A549 treated with Hydrocortisone at 1 μM for 4 hours (cell line): ENCODE data around the gene PRRX1. TPM values are rescaled to one million over a fixed set of nuclear protein-coding genes. Genes with fewer than 3 reads are reported as not detected.

ENCODE experiments used
- total RNA-seq: library from RNA; stranded (reverse); fragments of 200-300 nt; extraction: Qiagen RNA extraction; gene quantifications from 5 replicates; pipeline ENCODE4 v1.2.3, GENCODE V29; 2022

PRRX1 gene
- 0.02 to 0.08 TPM in 2 of 5 replicates, not detected in the others for total RNA-seq

DNA sequence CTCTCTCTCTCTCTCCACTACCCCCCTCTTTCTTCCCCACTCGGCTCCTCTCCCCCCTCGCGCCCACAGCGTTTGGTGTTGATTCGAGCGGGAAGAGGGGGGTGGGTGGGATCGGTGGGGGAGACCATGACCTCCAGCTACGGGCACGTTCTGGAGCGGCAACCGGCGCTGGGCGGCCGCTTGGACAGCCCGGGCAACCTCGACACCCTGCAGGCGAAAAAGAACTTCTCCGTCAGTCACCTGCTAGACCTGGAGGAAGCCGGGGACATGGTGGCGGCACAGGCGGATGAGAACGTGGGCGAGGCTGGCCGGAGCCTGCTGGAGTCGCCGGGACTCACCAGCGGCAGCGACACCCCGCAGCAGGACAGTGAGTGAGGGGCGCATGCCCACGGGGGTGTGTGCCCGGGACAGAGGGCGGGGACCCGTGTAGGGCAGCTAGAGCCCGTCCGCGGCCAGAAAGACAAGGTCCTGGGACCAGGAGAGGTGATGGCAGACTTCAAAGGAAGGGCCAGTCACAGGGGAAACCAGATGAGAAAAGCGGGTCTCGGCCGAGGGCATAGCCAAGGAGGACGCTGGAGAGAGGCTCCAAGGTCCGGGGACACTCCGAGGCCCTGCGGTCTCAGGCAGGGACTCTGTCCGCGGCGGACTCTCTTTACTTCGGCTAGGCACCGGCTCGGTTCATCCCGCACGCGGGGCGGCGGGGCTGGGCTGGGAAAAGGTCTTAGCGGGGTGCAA lies at the start of gene PRRX1:
Gene PRRX1 (plus strand): TSS at position 39 of the 735 bp plus-strand sequence. CDS start 88 bp downstream, at position 127.

Other genes starting within 250 kb of the PRRX1 start
- gene GORAB, start 132.0 kb upstream of the PRRX1 start, total RNA-seq = 5.9 to 8.3 TPM (median 7.1 TPM) in 5 replicates